ENCODE measurements around the gene FHIP1B.

Gene FHIP1B

GRCh38 chr11:6225024-6225423 is 9.4 kb downstream of the FHIP1B start:
- no peak overlapping the region for H3K4me3 ChIP-seq (ENCODE audit: low read length)
- TF ChIP-seq CTCF (IDR thresholded peaks at IDR 0.05; ENCODE audit: low read depth, low read length, poor library complexity, severe bottlenecking) (no peak), EZH2phosphoT487 (IDR thresholded peaks at IDR 0.05; ENCODE audit: borderline replicate concordance, low read length) (no peak)

GRCh38 chr11:6224421-6224820 is 10.0 kb downstream of the FHIP1B start:
- Histone ChIP-seq H3K4me2 (ENCODE audit: low read length) (no peak overlapping the region), H4K20me1 (ENCODE audit: control insufficient read depth, insufficient read depth, low read depth, low read length) (peaks cover 5% of the 10 kb centered on the region; the same call in 1 of the 2 replicates), H3K4me3 (ENCODE audit: low read length) (no peak overlapping the region), H3K4me1 (ENCODE audit: control insufficient read depth, low read length) (no peaks in the 10 kb centered on the region), H3K9me3 (ENCODE audit: control insufficient read depth, insufficient read depth, low read length) (no peaks in the 10 kb centered on the region), H3F3A (ENCODE audit: control insufficient read depth, insufficient read depth) (no peaks in the 10 kb centered on the region), H3K27ac (ENCODE audit: low read depth, low read length) (no peak overlapping the region), H3K79me2 (ENCODE audit: control insufficient read depth, low read length) (peaks cover 39% of the 10 kb centered on the region), H3K36me3 (ENCODE audit: control insufficient read depth, low read length) (peaks cover 42% of the 10 kb centered on the region), H3K9me2 (replicated peaks; ENCODE audit: control insufficient read depth, low read length) (no peaks in the 10 kb centered on the region), H3K27me3 (ENCODE audit: control insufficient read depth, low read length) (no peaks in the 10 kb centered on the region)
- no peak for TF ChIP-seq EZH2phosphoT487 (IDR thresholded peaks at IDR 0.05; ENCODE audit: borderline replicate concordance, low read length)
- TF ChIP-seq CTCF (IDR thresholded peaks at IDR 0.05; ENCODE audit: low read depth, low read length, poor library complexity, severe bottlenecking): no peak

More at GRCh38 chr11:6225024-6225423, 9.4 kb downstream of the FHIP1B start:
- Histone ChIP-seq H3K9me2 (replicated peaks; ENCODE audit: control insufficient read depth, low read length) (no peaks in the 10 kb centered on the region), H3F3A (ENCODE audit: control insufficient read depth, insufficient read depth) (no peaks in the 10 kb centered on the region), H3K9me3 (ENCODE audit: control insufficient read depth, insufficient read depth, low read length) (no peaks in the 10 kb centered on the region), H3K27me3 (ENCODE audit: control insufficient read depth, low read length) (no peaks in the 10 kb centered on the region), H4K20me1 (ENCODE audit: control insufficient read depth, insufficient read depth, low read depth, low read length) (peaks cover 5% of the 10 kb centered on the region; the same call in 1 of the 2 replicates), H3K36me3 (ENCODE audit: control insufficient read depth, low read length) (peaks cover 37% of the 10 kb centered on the region), H3K27ac (ENCODE audit: low read depth, low read length) (no peak overlapping the region), H3K4me1 (ENCODE audit: control insufficient read depth, low read length) (peaks cover 2% of the 10 kb centered on the region; the same call in 1 of the 2 replicates), H3K79me2 (ENCODE audit: control insufficient read depth, low read length) (peaks cover 45% of the 10 kb centered on the region), H3K4me2 (ENCODE audit: low read length) (no peak overlapping the region)

GRCh38 chr11:6223854-6224253 is 10.6 kb downstream of the FHIP1B start:
- Histone ChIP-seq H3K4me1 (ENCODE audit: control insufficient read depth, low read length) (no peaks in the 10 kb centered on the region), H3K36me3 (ENCODE audit: control insufficient read depth, low read length) (peaks cover 47% of the 10 kb centered on the region), H3K9me2 (replicated peaks; ENCODE audit: control insufficient read depth, low read length) (no peaks in the 10 kb centered on the region), H3K79me2 (ENCODE audit: control insufficient read depth, low read length) (peaks cover 34% of the 10 kb centered on the region), H3K27me3 (ENCODE audit: control insufficient read depth, low read length) (no peaks in the 10 kb centered on the region), H3K27ac (ENCODE audit: low read depth, low read length) (no peak overlapping the region), H3K4me2 (ENCODE audit: low read length) (no peak overlapping the region), H3K4me3 (ENCODE audit: low read length) (no peak overlapping the region), H3F3A (ENCODE audit: control insufficient read depth, insufficient read depth) (no peaks in the 10 kb centered on the region), H4K20me1 (ENCODE audit: control insufficient read depth, insufficient read depth, low read depth, low read length) (peaks cover 5% of the 10 kb centered on the region; the same call in 1 of the 2 replicates), H3K9me3 (ENCODE audit: control insufficient read depth, insufficient read depth, low read length) (no peaks in the 10 kb centered on the region)
- no peak for TF ChIP-seq EZH2phosphoT487 (IDR thresholded peaks at IDR 0.05; ENCODE audit: borderline replicate concordance, low read length)
- no peak for TF ChIP-seq CTCF (IDR thresholded peaks at IDR 0.05; ENCODE audit: low read depth, low read length, poor library complexity, severe bottlenecking)
